Measurements from ENCODE around the gene NADSYN1.

DNA sequence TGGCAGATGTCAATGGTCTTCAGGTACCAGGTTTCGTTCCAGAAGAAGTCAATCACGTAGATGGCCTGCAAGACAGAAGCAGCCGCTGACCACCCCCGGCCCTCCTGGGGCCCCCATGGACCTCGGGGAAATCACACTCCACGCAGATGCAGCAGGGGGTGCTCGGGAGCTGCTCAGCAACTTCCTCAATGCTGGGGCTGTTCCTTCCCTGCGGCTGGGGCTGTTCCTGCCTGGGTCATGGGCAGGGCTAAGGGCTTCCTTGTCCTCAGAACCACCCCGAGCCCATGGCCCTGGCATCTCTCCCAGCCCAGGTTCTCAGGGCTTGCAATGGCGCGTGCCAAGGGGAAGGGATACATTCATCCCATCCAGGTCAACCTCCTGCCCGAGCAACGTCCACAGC is 15.1 kb upstream of the NADSYN1 start:
- TF ChIP-seq, protein P1, sequence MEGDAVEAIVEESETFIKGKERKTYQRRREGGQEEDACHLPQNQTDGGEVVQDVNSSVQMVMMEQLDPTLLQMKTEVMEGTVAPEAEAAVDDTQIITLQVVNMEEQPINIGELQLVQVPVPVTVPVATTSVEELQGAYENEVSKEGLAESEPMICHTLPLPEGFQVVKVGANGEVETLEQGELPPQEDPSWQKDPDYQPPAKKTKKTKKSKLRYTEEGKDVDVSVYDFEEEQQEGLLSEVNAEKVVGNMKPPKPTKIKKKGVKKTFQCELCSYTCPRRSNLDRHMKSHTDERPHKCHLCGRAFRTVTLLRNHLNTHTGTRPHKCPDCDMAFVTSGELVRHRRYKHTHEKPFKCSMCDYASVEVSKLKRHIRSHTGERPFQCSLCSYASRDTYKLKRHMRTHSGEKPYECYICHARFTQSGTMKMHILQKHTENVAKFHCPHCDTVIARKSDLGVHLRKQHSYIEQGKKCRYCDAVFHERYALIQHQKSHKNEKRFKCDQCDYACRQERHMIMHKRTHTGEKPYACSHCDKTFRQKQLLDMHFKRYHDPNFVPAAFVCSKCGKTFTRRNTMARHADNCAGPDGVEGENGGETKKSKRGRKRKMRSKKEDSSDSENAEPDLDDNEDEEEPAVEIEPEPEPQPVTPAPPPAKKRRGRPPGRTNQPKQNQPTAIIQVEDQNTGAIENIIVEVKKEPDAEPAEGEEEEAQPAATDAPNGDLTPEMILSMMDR (IDR thresholded peaks at IDR 0.05; ENCODE audit: low read length) = no peak
- no peak for TF ChIP-seq EZH2 (optimal IDR thresholded peaks at IDR 0.05; ENCODE audit: low read depth, low read length)
